Stomach smooth muscle (tissue), 2 donors: Measurements from ENCODE around the gene MANSC4.

Source experiments
- H3K27ac ChIP-seq: one replicate; pipeline ENCODE4 v1.7.0; 2013; ENCODE audit warnings: mild to moderate bottlenecking, low read length, inconsistent platforms
- H3K27me3 ChIP-seq, 2 donors: one replicate each; pipeline ENCODE4 v1.7.0; 2013; ENCODE audit warnings: low read length in 2 of 2; ENCODE audit not compliant: insufficient read depth in 2 of 2, control insufficient read depth in 1 of 2
- H3K36me3 ChIP-seq, 2 donors: one replicate each; pipeline ENCODE4 v1.7.0; 2013; ENCODE audit warnings: low read length in 2 of 2; ENCODE audit not compliant: control insufficient read depth in 2 of 2, insufficient read depth in 2 of 2
- H3K4me1 ChIP-seq: one replicate; pipeline ENCODE4 v1.7.0; 2013; ENCODE audit warnings: low read length; ENCODE audit not compliant: control insufficient read depth, insufficient read depth
- H3K4me3 ChIP-seq, 2 donors: one replicate each; pipeline ENCODE4 v1.7.0; 2013; ENCODE audit warnings: low read length in 2 of 2
- H3K9ac ChIP-seq, 2 donors: one replicate each; pipeline ENCODE4 v1.7.0; 2013; ENCODE audit warnings: low read length in 2 of 2, mild to moderate bottlenecking in 1 of 2
- H3K9me3 ChIP-seq, 2 donors: one replicate each; pipeline ENCODE4 v1.7.0; 2013; ENCODE audit warnings: low read length in 2 of 2; ENCODE audit not compliant: control insufficient read depth in 2 of 2
- donor health status: healthy.
- donor health status: Pancreatic carcinoma.

Gene MANSC4

GRCh38 chr12:27779416-27779919, 568 bp downstream of the MANSC4 start:
- Histone ChIP-seq H3K9me3 (no peaks in the 10 kb centered on the region), H3K4me3 (peak overlapping the region; percentile 91 to 94), H3K27ac (peak overlapping the region; percentile 92), H3K9ac (peak overlapping the region; percentile 96 to 99), H3K4me1 (peaks cover 22% of the 10 kb centered on the region), H3K27me3 (no peaks in the 10 kb centered on the region), H3K36me3 (no peaks in the 10 kb centered on the region)

GRCh38 chr12:27778206-27778605, 1.8 kb downstream of the MANSC4 start:
- Histone ChIP-seq H3K27me3 (no peaks in the 10 kb centered on the region), H3K36me3 (no peaks in the 10 kb centered on the region), H3K9me3 (no peaks in the 10 kb centered on the region), H3K9ac (no peak overlapping the region), H3K4me3 (no peak overlapping the region), H3K4me1 (peaks cover 22% of the 10 kb centered on the region), H3K27ac (no peak overlapping the region)

GRCh38 chr12:27777141-27777540, 2.9 kb downstream of the MANSC4 start:
- Histone ChIP-seq H3K9ac (no peak overlapping the region), H3K4me1 (peaks cover 19% of the 10 kb centered on the region), H3K36me3 (no peaks in the 10 kb centered on the region), H3K27ac (no peak overlapping the region), H3K4me3 (no peak overlapping the region), H3K9me3 (no peaks in the 10 kb centered on the region), H3K27me3 (no peaks in the 10 kb centered on the region)

- no peak overlapping the region for H3K9ac ChIP-seq
- H3K9me3 ChIP-seq = no peaks in the 10 kb centered on the region
- no peak overlapping the region for H3K27ac ChIP-seq
- no peaks in the 10 kb centered on the region for H3K36me3 ChIP-seq
- no peak overlapping the region for H3K4me3 ChIP-seq
- no peaks in the 10 kb centered on the region for H3K27me3 ChIP-seq
- no peaks in the 10 kb centered on the region for H3K4me1 ChIP-seq
These were observed 7.5 kb downstream of the MANSC4 start for GRCh38 chr12:27772328-27773049.

- Histone ChIP-seq H3K4me1 (no peaks in the 10 kb centered on the region), H3K27me3 (no peaks in the 10 kb centered on the region), H3K36me3 (no peaks in the 10 kb centered on the region), H3K27ac (no peak overlapping the region), H3K9me3 (no peaks in the 10 kb centered on the region), H3K4me3 (no peak overlapping the region), H3K9ac (no peak overlapping the region)
These were observed 8.3 kb downstream of the MANSC4 start for GRCh38 chr12:27771481-27772327.

GRCh38 chr12:27769142-27769673, 10.8 kb downstream of the MANSC4 start:
- Histone ChIP-seq H3K27me3 (no peaks in the 10 kb centered on the region), H3K4me3 (no peak overlapping the region), H3K36me3 (no peaks in the 10 kb centered on the region), H3K9me3 (no peaks in the 10 kb centered on the region), H3K4me1 (no peaks in the 10 kb centered on the region), H3K27ac (no peak overlapping the region), H3K9ac (no peak overlapping the region)

- Histone ChIP-seq H3K27ac (no peak overlapping the region), H3K9ac (no peak overlapping the region), H3K27me3 (no peaks in the 10 kb centered on the region), H3K9me3 (no peaks in the 10 kb centered on the region), H3K36me3 (no peaks in the 10 kb centered on the region), H3K4me1 (no peaks in the 10 kb centered on the region), H3K4me3 (no peak overlapping the region)
These were observed 13.4 kb downstream of the MANSC4 start for GRCh38 chr12:27766587-27766986.

GRCh38 chr12:27762757-27763156, 17.3 kb downstream of the MANSC4 start:
- Histone ChIP-seq H3K27ac (no peak overlapping the region), H3K9ac (no peak overlapping the region), H3K4me1 (no peaks in the 10 kb centered on the region), H3K9me3 (no peaks in the 10 kb centered on the region), H3K27me3 (no peaks in the 10 kb centered on the region), H3K36me3 (no peaks in the 10 kb centered on the region), H3K4me3 (no peak overlapping the region)

GRCh38 chr12:27756670-27757195, 23.3 kb downstream of the MANSC4 start:
- Histone ChIP-seq H3K27me3 (no peaks in the 10 kb centered on the region), H3K4me1 (no peaks in the 10 kb centered on the region), H3K9me3 (no peaks in the 10 kb centered on the region), H3K36me3 (peaks cover 0 to 8% of the 10 kb centered on the region in 2 donors), H3K27ac (no peak overlapping the region), H3K9ac (no peak overlapping the region), H3K4me3 (no peak overlapping the region)

GRCh38 chr12:27754795-27755194, 25.2 kb downstream of the MANSC4 start:
- H3K9ac ChIP-seq = no peak overlapping the region
- no peaks in the 10 kb centered on the region for H3K9me3 ChIP-seq
- H3K4me3 ChIP-seq = no peak overlapping the region
- H3K27me3 ChIP-seq = no peaks in the 10 kb centered on the region
- peaks cover 0 to 8% of the 10 kb centered on the region in 2 donors for H3K36me3 ChIP-seq
- H3K4me1 ChIP-seq = no peaks in the 10 kb centered on the region
- H3K27ac ChIP-seq = no peak overlapping the region
